ENCODE results near the gene PPP2R5E. TPM values are rescaled to one million over a fixed set of nuclear protein-coding genes. Genes with fewer than 3 reads are reported as not detected.

The PPP2R5E gene
- total and polyA plus RNA-seq, 2 of the 8 experiments (the other 6 are each of a cell fraction or from before 2014, with no cell fraction given): 6.8 to 64.6 TPM

DNA sequence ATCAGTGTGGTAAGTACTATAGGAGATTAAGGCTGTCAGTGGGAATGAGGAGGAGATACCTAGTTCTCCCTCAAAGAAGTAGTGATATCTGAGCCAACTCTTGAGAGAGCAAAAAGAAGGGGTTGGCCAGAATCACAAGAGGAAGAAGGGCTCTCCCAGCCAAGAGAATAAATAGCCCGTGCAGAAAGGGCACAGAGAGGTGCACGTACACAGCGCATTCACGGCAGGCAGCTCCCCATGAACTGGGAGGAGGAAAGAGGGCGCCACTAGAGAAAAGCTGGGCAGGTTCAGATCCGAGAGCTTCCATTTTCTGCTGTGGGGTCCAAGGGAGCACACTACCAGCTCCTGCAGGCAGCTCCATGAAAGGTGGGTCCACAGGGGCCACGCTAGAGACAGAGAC is 59.9 kb downstream of the PPP2R5E start:
- Histone ChIP-seq H3K27me3 (replicated peaks in 1 of 4; ENCODE audit: control insufficient read depth in 3 of 4, extremely low read depth in 1 of 4, insufficient read depth in 3 of 4, low read length in 3 of 4) (no peaks in the 10 kb centered on the region), H3K23ac (ENCODE audit: insufficient read length) (no peak overlapping the region), H3K14ac (ENCODE audit: insufficient read length) (no peak overlapping the region), H3K9ac (replicated peaks in 1 of 4; ENCODE audit: extremely low read depth in 1 of 4, low read depth in 3 of 4, low read length in 3 of 4) (no peak overlapping the region), H4K91ac (replicated peaks; ENCODE audit: insufficient read length, low read length) (no peak overlapping the region), H3K4me1 (replicated peaks in 1 of 4; ENCODE audit: control insufficient read depth in 3 of 4, insufficient read depth in 4 of 4, low read length in 3 of 4) (no peaks in the 10 kb centered on the region), H4K20me1 (replicated peaks in 1 of 2; ENCODE audit: control insufficient read depth in 1 of 2, insufficient read depth in 2 of 2, low read length in 2 of 2) (peaks cover 0 to 8% of the 10 kb centered on the region in 2 experiments), H3K23me2 (ENCODE audit: low read depth, low read length) (no peaks in the 10 kb centered on the region; the same call in 1 of the 2 replicates), H3K4me2 (ENCODE audit: insufficient read depth in 1 of 2, low read depth in 2 of 2, low read length in 2 of 2) (no peak overlapping the region), H4K8ac (ENCODE audit: extremely low read depth, insufficient read depth, low read length) (no peak overlapping the region; the same call in 1 of the 2 replicates), H3K9me3 (ENCODE audit: insufficient read depth in 2 of 2, low read depth in 1 of 2, low read length in 1 of 2) (no peaks in the 10 kb centered on the region), H2AFZ (ENCODE audit: low read length) (no peak overlapping the region), H3K4ac (replicated peaks; ENCODE audit: insufficient read length, low read depth, low read length) (no peak overlapping the region), H3K56ac (replicated peaks; ENCODE audit: insufficient read length, low read depth, low read length) (no peak overlapping the region), H3K79me2 (ENCODE audit: control insufficient read depth in 1 of 2, insufficient read depth in 2 of 2, low read length in 2 of 2) (peaks cover 0 to 89% of the 10 kb centered on the region in 2 experiments; a peak in 2 of 4 replicates), H3K79me1 (ENCODE audit: low read depth, low read length) (peaks cover 4% of the 10 kb centered on the region; the same call in 1 of the 2 replicates), H3K27ac (ENCODE audit: low read depth, low read length) (no peak overlapping the region), H3K36me3 (ENCODE audit: control insufficient read depth in 2 of 4, insufficient read depth in 4 of 4, low read length in 3 of 4) (no peaks in the 10 kb centered on the region), H2BK12ac (ENCODE audit: low read depth, low read length) (no peak overlapping the region), H2AK5ac (ENCODE audit: low read depth, low read length) (no peak overlapping the region), H2BK120ac (replicated peaks; ENCODE audit: low read depth, low read length) (no peak overlapping the region), H2BK15ac (ENCODE audit: low read length) (no peak overlapping the region), H2BK5ac (ENCODE audit: low read depth, low read length) (no peak overlapping the region), H3K18ac (ENCODE audit: extremely low read depth, low read length) (no peak overlapping the region), H3K4me3 (ENCODE audit: extremely low read depth in 1 of 4, insufficient read depth in 2 of 4, low read depth in 3 of 4, low read length in 4 of 4) (no peak overlapping the region), H4K5ac (ENCODE audit: insufficient read length, low read depth, low read length) (no peak overlapping the region), H2BK20ac (ENCODE audit: low read length) (no peak overlapping the region)
- FAIRE-seq (no peak), DNase-seq (ENCODE audit: low read depth in 1 of 2, low spot score in 2 of 2) (no peak)
- ChIA-PET POLR2A (ENCODE audit: partially characterized antibody) (no interaction called here), CTCF (ENCODE audit: partially characterized antibody) (interaction anchor here (1.2 to 1.6 kb wide), 2 partner anchors 11 to 95 kb away, joined by 3 to 4 read pairs; no protein-coding TSS in a partner anchor)
- 85% methylated on average over 7 of the region's 7 CpGs; no CpG with 5 or more reads in 1 of the 2 experiments for WGBS, 2 experiments (ENCODE audit: extremely low coverage in 1 of 2, insufficient coverage in 1 of 2, insufficient read length in 1 of 2, insufficient replicate concordance in 2 of 2, low coverage in 1 of 2, low lambda C conversion rate in 2 of 2, missing lambda C conversion rate in 1 of 2)
- TF ChIP-seq CREB1 (IDR thresholded peaks at IDR 0.05): no peak
- no peak for TF ChIP-seq TEAD4 (IDR thresholded peaks at IDR 0.05; ENCODE audit: low read depth, low read length)
- TF ChIP-seq, protein P1, sequence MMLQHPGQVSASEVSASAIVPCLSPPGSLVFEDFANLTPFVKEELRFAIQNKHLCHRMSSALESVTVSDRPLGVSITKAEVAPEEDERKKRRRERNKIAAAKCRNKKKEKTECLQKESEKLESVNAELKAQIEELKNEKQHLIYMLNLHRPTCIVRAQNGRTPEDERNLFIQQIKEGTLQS (IDR thresholded peaks at IDR 0.05; ENCODE audit: insufficient read depth, low read depth, low read length): no peak
- no peak for TF ChIP-seq CHD1 (IDR thresholded peaks at IDR 0.05; ENCODE audit: low read depth, low read length)
- no peak for TF ChIP-seq SP4 (IDR thresholded peaks at IDR 0.05; ENCODE audit: low read length)
- no peak for TF ChIP-seq SUZ12 (IDR thresholded peaks at IDR 0.05; ENCODE audit: low read length)
- no peak for TF ChIP-seq CTBP2 (IDR thresholded peaks at IDR 0.05; ENCODE audit: borderline replicate concordance, insufficient read depth, insufficient read length, low read length)
- no peak for TF ChIP-seq JUND (IDR thresholded peaks at IDR 0.05; ENCODE audit: low read length)
- no peak for TF ChIP-seq KDM4A (IDR thresholded peaks at IDR 0.05; ENCODE audit: low read depth, low read length, severe bottlenecking)
- TF ChIP-seq MAFK (IDR thresholded peaks at IDR 0.05; ENCODE audit: low read depth, low read length): no peak
- no peak for TF ChIP-seq BCL11A (IDR thresholded peaks at IDR 0.05; ENCODE audit: low read depth in 2 of 2, low read length in 2 of 2)
- TF ChIP-seq, protein P2, sequence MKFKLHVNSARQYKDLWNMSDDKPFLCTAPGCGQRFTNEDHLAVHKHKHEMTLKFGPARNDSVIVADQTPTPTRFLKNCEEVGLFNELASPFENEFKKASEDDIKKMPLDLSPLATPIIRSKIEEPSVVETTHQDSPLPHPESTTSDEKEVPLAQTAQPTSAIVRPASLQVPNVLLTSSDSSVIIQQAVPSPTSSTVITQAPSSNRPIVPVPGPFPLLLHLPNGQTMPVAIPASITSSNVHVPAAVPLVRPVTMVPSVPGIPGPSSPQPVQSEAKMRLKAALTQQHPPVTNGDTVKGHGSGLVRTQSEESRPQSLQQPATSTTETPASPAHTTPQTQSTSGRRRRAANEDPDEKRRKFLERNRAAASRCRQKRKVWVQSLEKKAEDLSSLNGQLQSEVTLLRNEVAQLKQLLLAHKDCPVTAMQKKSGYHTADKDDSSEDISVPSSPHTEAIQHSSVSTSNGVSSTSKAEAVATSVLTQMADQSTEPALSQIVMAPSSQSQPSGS (IDR thresholded peaks at IDR 0.05; ENCODE audit: low read length): no peak
- TF ChIP-seq ASH2L (IDR thresholded peaks at IDR 0.05; ENCODE audit: low read length): no peak

Data from H1 (cell line).